ENCODE measurements around the gene KCNIP1. TPM values are rescaled to one million over a fixed set of nuclear protein-coding genes. Genes with fewer than 3 reads are reported as not detected.
A peak's percentile ranks its signal among the peaks of the same experiment; 100 is the strongest.

The KCNIP1 gene
- total and polyA plus RNA-seq, 10 of the 15 experiments (the other 5 are each of a cell fraction or from before 2014, with no cell fraction given): not detected

DNA sequence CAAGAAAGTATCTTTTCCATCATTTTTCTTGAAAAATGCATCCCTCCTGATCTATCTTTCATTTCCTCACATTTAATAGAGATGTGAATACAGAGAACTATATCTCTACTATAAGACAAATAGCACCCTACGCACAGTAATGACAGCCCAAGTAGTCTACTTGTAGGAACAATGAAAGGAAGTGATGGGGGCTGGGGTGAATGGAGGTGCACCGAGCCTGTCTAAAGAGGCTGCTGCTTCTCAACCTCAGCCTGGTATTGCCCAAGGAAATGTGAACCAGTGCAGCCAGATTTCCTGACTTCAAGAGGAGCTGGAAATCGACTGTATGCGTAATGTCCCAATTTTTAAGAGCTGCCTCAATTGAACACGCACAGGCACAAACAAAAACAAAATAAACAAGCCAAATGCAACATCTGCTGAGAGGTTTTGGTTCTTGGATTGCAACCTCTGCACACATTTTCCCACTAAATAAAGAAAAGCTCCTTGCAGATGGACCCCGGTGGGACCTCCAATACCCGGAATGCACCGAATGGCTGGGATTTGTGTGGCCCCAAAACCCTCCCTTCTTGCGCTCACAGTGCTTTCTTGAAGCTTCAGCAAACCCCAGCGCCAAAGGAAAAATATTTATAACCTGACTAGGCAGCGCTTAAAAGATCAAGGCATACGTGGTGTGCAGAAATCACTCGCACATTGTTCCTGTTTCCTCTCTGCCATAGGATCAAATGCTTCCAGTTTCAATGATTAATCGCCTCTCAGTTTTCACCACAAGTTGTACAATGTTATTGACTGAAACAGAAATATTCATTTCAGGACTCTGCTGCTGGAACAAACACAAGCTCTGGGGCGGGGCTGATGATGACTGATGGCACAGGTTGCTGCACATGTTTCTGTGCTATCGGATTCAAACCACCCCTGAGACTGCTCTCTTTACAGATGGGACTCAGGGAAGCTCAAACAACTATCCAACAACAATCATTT is 68.3 kb downstream of the KCNIP1 start (continued):
- TF ChIP-seq, protein P1, sequence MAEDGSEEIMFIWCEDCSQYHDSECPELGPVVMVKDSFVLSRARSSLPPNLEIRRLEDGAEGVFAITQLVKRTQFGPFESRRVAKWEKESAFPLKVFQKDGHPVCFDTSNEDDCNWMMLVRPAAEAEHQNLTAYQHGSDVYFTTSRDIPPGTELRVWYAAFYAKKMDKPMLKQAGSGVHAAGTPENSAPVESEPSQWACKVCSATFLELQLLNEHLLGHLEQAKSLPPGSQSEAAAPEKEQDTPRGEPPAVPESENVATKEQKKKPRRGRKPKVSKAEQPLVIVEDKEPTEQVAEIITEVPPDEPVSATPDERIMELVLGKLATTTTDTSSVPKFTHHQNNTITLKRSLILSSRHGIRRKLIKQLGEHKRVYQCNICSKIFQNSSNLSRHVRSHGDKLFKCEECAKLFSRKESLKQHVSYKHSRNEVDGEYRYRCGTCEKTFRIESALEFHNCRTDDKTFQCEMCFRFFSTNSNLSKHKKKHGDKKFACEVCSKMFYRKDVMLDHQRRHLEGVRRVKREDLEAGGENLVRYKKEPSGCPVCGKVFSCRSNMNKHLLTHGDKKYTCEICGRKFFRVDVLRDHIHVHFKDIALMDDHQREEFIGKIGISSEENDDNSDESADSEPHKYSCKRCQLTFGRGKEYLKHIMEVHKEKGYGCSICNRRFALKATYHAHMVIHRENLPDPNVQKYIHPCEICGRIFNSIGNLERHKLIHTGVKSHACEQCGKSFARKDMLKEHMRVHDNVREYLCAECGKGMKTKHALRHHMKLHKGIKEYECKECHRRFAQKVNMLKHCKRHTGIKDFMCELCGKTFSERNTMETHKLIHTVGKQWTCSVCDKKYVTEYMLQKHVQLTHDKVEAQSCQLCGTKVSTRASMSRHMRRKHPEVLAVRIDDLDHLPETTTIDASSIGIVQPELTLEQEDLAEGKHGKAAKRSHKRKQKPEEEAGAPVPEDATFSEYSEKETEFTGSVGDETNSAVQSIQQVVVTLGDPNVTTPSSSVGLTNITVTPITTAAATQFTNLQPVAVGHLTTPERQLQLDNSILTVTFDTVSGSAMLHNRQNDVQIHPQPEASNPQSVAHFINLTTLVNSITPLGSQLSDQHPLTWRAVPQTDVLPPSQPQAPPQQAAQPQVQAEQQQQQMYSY (CRISPR knock-in tag; IDR thresholded peaks at IDR 0.05): no peak
- TF ChIP-seq PML (IDR thresholded peaks at IDR 0.05; ENCODE audit: low read length): no peak
- no peak for TF ChIP-seq WRNIP1 (IDR thresholded peaks at IDR 0.05; ENCODE audit: borderline replicate concordance, low read depth, low read length)
- TF ChIP-seq, protein P2, sequence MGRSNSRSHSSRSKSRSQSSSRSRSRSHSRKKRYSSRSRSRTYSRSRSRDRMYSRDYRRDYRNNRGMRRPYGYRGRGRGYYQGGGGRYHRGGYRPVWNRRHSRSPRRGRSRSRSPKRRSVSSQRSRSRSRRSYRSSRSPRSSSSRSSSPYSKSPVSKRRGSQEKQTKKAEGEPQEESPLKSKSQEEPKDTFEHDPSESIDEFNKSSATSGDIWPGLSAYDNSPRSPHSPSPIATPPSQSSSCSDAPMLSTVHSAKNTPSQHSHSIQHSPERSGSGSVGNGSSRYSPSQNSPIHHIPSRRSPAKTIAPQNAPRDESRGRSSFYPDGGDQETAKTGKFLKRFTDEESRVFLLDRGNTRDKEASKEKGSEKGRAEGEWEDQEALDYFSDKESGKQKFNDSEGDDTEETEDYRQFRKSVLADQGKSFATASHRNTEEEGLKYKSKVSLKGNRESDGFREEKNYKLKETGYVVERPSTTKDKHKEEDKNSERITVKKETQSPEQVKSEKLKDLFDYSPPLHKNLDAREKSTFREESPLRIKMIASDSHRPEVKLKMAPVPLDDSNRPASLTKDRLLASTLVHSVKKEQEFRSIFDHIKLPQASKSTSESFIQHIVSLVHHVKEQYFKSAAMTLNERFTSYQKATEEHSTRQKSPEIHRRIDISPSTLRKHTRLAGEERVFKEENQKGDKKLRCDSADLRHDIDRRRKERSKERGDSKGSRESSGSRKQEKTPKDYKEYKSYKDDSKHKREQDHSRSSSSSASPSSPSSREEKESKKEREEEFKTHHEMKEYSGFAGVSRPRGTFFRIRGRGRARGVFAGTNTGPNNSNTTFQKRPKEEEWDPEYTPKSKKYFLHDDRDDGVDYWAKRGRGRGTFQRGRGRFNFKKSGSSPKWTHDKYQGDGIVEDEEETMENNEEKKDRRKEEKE (IDR thresholded peaks at IDR 0.05): no peak
- TF ChIP-seq NRF1 (conservative IDR thresholded peaks at IDR 0.05; ENCODE audit: low read depth, low read length): no peak
- TF ChIP-seq, protein P3, sequence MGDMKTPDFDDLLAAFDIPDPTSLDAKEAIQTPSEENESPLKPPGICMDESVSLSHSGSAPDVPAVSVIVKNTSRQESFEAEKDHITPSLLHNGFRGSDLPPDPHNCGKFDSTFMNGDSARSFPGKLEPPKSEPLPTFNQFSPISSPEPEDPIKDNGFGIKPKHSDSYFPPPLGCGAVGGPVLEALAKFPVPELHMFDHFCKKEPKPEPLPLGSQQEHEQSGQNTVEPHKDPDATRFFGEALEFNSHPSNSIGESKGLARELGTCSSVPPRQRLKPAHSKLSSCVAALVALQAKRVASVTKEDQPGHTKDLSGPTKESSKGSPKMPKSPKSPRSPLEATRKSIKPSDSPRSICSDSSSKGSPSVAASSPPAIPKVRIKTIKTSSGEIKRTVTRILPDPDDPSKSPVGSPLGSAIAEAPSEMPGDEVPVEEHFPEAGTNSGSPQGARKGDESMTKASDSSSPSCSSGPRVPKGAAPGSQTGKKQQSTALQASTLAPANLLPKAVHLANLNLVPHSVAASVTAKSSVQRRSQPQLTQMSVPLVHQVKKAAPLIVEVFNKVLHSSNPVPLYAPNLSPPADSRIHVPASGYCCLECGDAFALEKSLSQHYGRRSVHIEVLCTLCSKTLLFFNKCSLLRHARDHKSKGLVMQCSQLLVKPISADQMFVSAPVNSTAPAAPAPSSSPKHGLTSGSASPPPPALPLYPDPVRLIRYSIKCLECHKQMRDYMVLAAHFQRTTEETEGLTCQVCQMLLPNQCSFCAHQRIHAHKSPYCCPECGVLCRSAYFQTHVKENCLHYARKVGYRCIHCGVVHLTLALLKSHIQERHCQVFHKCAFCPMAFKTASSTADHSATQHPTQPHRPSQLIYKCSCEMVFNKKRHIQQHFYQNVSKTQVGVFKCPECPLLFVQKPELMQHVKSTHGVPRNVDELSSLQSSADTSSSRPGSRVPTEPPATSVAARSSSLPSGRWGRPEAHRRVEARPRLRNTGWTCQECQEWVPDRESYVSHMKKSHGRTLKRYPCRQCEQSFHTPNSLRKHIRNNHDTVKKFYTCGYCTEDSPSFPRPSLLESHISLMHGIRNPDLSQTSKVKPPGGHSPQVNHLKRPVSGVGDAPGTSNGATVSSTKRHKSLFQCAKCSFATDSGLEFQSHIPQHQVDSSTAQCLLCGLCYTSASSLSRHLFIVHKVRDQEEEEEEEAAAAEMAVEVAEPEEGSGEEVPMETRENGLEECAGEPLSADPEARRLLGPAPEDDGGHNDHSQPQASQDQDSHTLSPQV (IDR thresholded peaks at IDR 0.05): no peak
- TF ChIP-seq ESRRA (IDR thresholded peaks at IDR 0.05; ENCODE audit: low read length): no peak
- TF ChIP-seq KAT2A (conservative IDR thresholded peaks at IDR 0.05; ENCODE audit: control insufficient read depth, low read depth, low read length): no peak
- no peak for TF ChIP-seq BMI1 (IDR thresholded peaks at IDR 0.05; ENCODE audit: borderline replicate concordance)
- TF ChIP-seq, protein P4, sequence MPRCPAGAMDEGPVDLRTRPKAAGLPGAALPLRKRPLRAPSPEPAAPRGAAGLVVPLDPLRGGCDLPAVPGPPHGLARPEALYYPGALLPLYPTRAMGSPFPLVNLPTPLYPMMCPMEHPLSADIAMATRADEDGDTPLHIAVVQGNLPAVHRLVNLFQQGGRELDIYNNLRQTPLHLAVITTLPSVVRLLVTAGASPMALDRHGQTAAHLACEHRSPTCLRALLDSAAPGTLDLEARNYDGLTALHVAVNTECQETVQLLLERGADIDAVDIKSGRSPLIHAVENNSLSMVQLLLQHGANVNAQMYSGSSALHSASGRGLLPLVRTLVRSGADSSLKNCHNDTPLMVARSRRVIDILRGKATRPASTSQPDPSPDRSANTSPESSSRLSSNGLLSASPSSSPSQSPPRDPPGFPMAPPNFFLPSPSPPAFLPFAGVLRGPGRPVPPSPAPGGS (IDR thresholded peaks at IDR 0.05; ENCODE audit: borderline replicate concordance, insufficient read depth, low read depth, low read length, poor library complexity, severe bottlenecking): no peak
- no peak for TF ChIP-seq MYC (IDR thresholded peaks at IDR 0.05; ENCODE audit: insufficient read depth, insufficient read length, insufficient replicate concordance, low read length, severe bottlenecking)
- no peak for TF ChIP-seq SUPT20H (IDR thresholded peaks at IDR 0.05; ENCODE audit: borderline replicate concordance, control insufficient read depth, low read depth, low read length)
- no peak for TF ChIP-seq CHD1 (IDR thresholded peaks at IDR 0.05; ENCODE audit: low read depth, low read length)
- TF ChIP-seq NR2F1 (conservative IDR thresholded peaks at IDR 0.05): 0 out of 2 replicates have a peak, but pooled peaks have one; percentile 26
- TF ChIP-seq NBN (IDR thresholded peaks at IDR 0.05): no peak
- no peak for TF ChIP-seq MTA2 (IDR thresholded peaks at IDR 0.05; ENCODE audit: low read depth)

Measured in GM12878 (cell line).